Common myeloid progenitor, CD34-positive (primary cell): ENCODE measurements around the gene ADAMTS17.
"Not testable (repeated sequence)": the region's sequence is repeated elsewhere in the genome, so short reads cannot be mapped to it uniquely, and the experiment has no call there.

Source experiments
- CTCF ChIA-PET: fragments of 350-600 bp; sonication (Branson Sonifier 250); formaldehyde crosslinking; loops from one replicate; lab custom pipeline; 2021; ENCODE audit warnings: antibody characterized with exemption; lab: Charles Lee
- POLR2A ChIA-PET: fragments of 350-600 bp; sonication (Branson Sonifier 250); formaldehyde crosslinking; loops from one replicate; lab custom pipeline; 2021; ENCODE audit warnings: antibody characterized with exemption; lab: Charles Lee
- DNase-seq, 3 donors: peaks; one replicate each; pipeline versions ENCODE4 v3.0.0 to v3.0.0-alpha.2; 2013
- H3K27ac ChIP-seq, 2 experiments: 1 replicate in 1 of 2; 2 replicates in 1 of 2; pipeline ENCODE4 v1.7.0; 2013; ENCODE audit warnings: inconsistent platforms in 2 of 2, low read length in 2 of 2, mild to moderate bottlenecking in 2 of 2, low read depth in 1 of 2, moderate library complexity in 1 of 2; ENCODE audit not compliant: severe bottlenecking in 2 of 2, insufficient read depth in 1 of 2, poor library complexity in 1 of 2
- H3K27me3 ChIP-seq, 5 experiments: replicated peaks in 2 of 5; 1 replicate in 3 of 5; 2 replicates in 2 of 5; pipeline versions ENCODE4 v1.6.1 to v1.7.0; 2013; ENCODE audit warnings: low read length in 4 of 5, mild to moderate bottlenecking in 2 of 5, moderate library complexity in 2 of 5, inconsistent platforms in 1 of 5; ENCODE audit not compliant: insufficient read depth in 5 of 5, control insufficient read depth in 4 of 5
- H3K36me3 ChIP-seq, 4 experiments: 1 replicate in 2 of 4; 2 replicates in 2 of 4; pipeline versions ENCODE4 v1.6.1 to v1.7.0; 2013; ENCODE audit warnings: low read length in 3 of 4, control low read depth in 1 of 4, mild to moderate bottlenecking in 1 of 4; ENCODE audit not compliant: control insufficient read depth in 4 of 4, insufficient read depth in 4 of 4
- H3K4me1 ChIP-seq, 4 experiments: 1 replicate in 3 of 4; 2 replicates in 1 of 4; pipeline versions ENCODE4 v1.6.1 to v1.7.1; 2013; ENCODE audit warnings: low read length in 3 of 4, mild to moderate bottlenecking in 3 of 4, control low read depth in 1 of 4, inconsistent platforms in 1 of 4, moderate library complexity in 1 of 4; ENCODE audit not compliant: control insufficient read depth in 4 of 4, insufficient read depth in 4 of 4; ENCODE audit errors: control extremely low read depth in 1 of 4
- H3K4me3 ChIP-seq, 7 experiments: 1 replicate in 4 of 7; 2 replicates in 3 of 7; pipeline versions ENCODE4 v1.5.1 to v1.7.0; 2013; ENCODE audit warnings: mild to moderate bottlenecking in 7 of 7, low read length in 6 of 7, moderate library complexity in 6 of 7, inconsistent platforms in 2 of 7, low read depth in 2 of 7, control low read depth in 1 of 7; ENCODE audit not compliant: insufficient read depth in 4 of 7, control insufficient read depth in 1 of 7; ENCODE audit errors: extremely low read depth in 1 of 7
- H3K9me3 ChIP-seq, 5 experiments: 1 replicate in 4 of 5; 2 replicates in 1 of 5; pipeline versions ENCODE4 v1.6.1 to v1.7.1; 2013; ENCODE audit warnings: low read length in 4 of 5, mild to moderate bottlenecking in 2 of 5, inconsistent platforms in 1 of 5, low read depth in 1 of 5, moderate library complexity in 1 of 5; ENCODE audit not compliant: control insufficient read depth in 4 of 5, insufficient read depth in 2 of 5; ENCODE audit errors: control extremely low read depth in 1 of 5
- WGBS: methylation state at CpG from one replicate; pipeline ENCODE4 v1.1.5; 2013; ENCODE audit not compliant: insufficient coverage; 5-methylcytosine and 5-hydroxymethylcytosine counted together

Gene ADAMTS17

GRCh38 chr15:100084042-100084821, 257.5 kb downstream of the ADAMTS17 start:
- H3K36me3 ChIP-seq, POLR2A ChIA-PET, CTCF ChIA-PET, H3K27ac ChIP-seq, H3K9me3 ChIP-seq, H3K27me3 ChIP-seq, DNase-seq, H3K4me3 ChIP-seq, H3K4me1 ChIP-seq: not testable (repeated sequence)
- 91% methylated on average over 12 of the region's 17 CpGs for WGBS

GRCh38 chr15:100083572-100083971, 258.2 kb downstream of the ADAMTS17 start:
- no peak for DNase-seq
- H3K36me3 ChIP-seq = no peaks in the 10 kb centered on the region
- peaks cover 0 to 5% (median 0%) of the 10 kb centered on the region in 5 experiments for H3K9me3 ChIP-seq
- POLR2A ChIA-PET = no interaction called here
- H3K4me3 ChIP-seq = no peak overlapping the region
- CTCF ChIA-PET = no interaction called here
- no peaks in the 10 kb centered on the region for H3K4me1 ChIP-seq
- no peak overlapping the region for H3K27ac ChIP-seq
- H3K27me3 ChIP-seq = no peaks in the 10 kb centered on the region
- WGBS = 93% methylated on average over 2 of the region's 2 CpGs

- WGBS = 73% methylated on average over 3 of the region's 7 CpGs
- Histone ChIP-seq H3K9me3 (peaks cover 0 to 5% (median 0%) of the 10 kb centered on the region in 5 experiments), H3K27me3 (no peaks in the 10 kb centered on the region), H3K27ac (no peak overlapping the region), H3K36me3 (no peaks in the 10 kb centered on the region), H3K4me3 (no peak overlapping the region), H3K4me1 (no peaks in the 10 kb centered on the region)
- POLR2A ChIA-PET = no interaction called here
- no peak for DNase-seq
- CTCF ChIA-PET = no interaction called here
These were observed 258.9 kb downstream of the ADAMTS17 start for GRCh38 chr15:100082761-100083402.

DNA sequence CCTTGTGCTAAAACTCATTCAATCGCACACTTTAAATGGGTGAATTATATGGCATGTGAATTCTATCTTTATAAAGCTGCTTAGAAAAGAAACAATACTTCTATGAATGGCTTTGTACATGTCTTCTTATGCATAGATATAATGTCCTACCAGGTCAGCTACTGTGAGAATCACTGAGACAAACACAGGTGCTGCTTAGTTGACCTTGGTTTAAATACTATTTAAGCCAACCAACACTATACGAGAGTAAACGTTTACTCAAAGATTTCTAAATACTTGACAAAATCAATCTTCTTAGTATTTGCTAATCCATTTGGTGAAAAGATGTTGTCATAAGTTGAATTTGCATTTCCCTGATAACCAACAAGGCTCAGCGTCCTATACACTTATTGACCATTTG, 260.3 kb downstream of the ADAMTS17 start:
- Histone ChIP-seq H3K27ac (no peak overlapping the region), H3K4me1 (no peaks in the 10 kb centered on the region), H3K4me3 (no peak overlapping the region), H3K9me3 (peaks cover 0 to 5% (median 0%) of the 10 kb centered on the region in 5 experiments), H3K27me3 (no peaks in the 10 kb centered on the region), H3K36me3 (no peaks in the 10 kb centered on the region)
- CTCF ChIA-PET = no interaction called here
- POLR2A ChIA-PET = no interaction called here
- no CpG with 5 or more reads among the region's 4 CpGs for WGBS
- DNase-seq = no peak

DNA sequence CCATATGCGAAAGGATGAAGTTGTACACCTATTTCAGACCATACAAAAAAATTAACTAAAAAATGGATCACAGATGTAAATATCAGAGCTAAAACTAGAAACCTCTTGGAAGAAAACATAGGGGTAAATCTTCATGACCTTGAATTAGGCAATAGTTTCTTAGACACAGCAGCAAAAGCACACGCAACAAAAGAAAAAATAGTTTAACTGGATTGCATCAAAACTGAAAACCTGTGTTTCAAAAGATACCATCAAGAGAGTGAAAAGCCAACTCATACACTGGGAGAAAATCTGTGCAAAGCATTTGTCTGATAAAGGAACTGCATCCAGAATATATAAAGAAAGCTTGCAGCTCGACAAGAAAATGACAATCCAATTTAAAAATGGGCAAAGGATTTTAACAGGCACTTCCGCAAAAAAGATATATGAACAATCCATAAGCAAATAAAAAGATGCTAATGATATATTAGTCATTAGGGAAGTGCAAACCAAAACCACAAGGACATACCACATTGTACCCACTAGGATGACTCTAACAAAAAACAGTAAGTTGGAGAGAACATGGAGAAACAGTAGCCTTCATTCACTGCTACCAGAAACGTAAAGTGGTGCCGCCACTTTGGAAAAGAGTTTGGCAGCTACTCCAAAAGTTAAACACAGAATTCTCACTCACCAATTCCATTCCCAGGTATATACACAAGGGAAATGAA, 263.1 kb downstream of the ADAMTS17 start:
- ChIA-PET POLR2A (no interaction called here), CTCF (no interaction called here)
- H3K36me3 ChIP-seq = no peaks in the 10 kb centered on the region
- H3K27me3 ChIP-seq = no peaks in the 10 kb centered on the region
- H3K4me3 ChIP-seq = no peak overlapping the region
- H3K27ac ChIP-seq = no peak overlapping the region
- no peaks in the 10 kb centered on the region for H3K9me3 ChIP-seq
- DNase-seq = no peak
- H3K4me1 ChIP-seq = no peaks in the 10 kb centered on the region
- 94% methylated on average over 4 of the region's 6 CpGs for WGBS

DNA sequence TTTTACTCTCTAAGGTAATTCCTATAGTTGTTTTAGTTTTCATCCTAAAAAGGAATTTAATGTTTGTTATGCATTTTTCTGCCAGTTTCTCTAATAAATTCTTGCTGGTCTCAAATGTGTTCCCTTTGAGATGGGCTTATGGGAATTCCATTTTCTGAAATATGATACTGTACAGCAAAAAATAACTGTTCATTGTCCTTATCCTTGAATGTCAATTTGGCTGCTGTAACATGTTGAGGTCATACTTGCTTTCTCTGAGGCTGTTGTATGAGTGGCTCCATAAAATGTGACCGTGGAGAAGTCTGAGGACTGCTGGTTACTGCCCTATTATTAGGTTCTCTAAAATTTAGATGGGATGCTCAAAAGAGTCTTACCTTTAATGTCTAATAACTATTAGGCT, 266.5 kb downstream of the ADAMTS17 start:
- ChIA-PET POLR2A (no interaction called here), CTCF (no interaction called here)
- H3K4me1 ChIP-seq = no peaks in the 10 kb centered on the region
- H3K36me3 ChIP-seq = no peaks in the 10 kb centered on the region
- H3K4me3 ChIP-seq = no peak overlapping the region
- DNase-seq = no peak
- no peak overlapping the region for H3K27ac ChIP-seq
- H3K27me3 ChIP-seq = no peaks in the 10 kb centered on the region
- no CpG with 5 or more reads among the region's 1 CpG for WGBS
- H3K9me3 ChIP-seq = no peaks in the 10 kb centered on the region

DNA sequence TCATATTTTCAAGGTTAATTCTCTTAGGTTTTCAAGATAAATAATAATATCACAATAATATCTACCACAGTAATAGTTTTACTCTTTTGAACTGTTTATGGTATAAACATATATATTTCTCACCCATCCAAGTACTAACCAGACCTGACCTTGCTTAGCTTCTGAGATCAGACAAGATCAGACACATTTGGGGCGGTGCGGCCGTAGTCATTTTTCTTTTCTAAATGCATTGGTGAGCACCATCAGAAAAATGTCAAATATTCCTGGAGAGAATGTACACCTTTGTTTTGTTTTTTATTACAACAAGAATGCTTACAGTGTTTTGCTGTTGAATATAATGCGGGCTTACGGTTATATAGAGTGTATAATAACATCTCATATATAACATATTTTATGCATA, 267.8 kb downstream of the ADAMTS17 start:
- no peaks in the 10 kb centered on the region for H3K27me3 ChIP-seq
- CTCF ChIA-PET = no interaction called here
- POLR2A ChIA-PET = no interaction called here
- no peaks in the 10 kb centered on the region for H3K9me3 ChIP-seq
- H3K4me1 ChIP-seq = no peaks in the 10 kb centered on the region
- no peak overlapping the region for H3K4me3 ChIP-seq
- DNase-seq = no peak
- H3K27ac ChIP-seq = no peak overlapping the region
- 90% methylated on average over 2 of the region's 5 CpGs for WGBS
- H3K36me3 ChIP-seq = no peaks in the 10 kb centered on the region
